Uterus (tissue), 2 donors: ENCODE results near the gene DIS3L.

ENCODE experiments used
- POLR2A ChIP-seq, 2 donors: fragments of 450-650 bp; IDR thresholded peaks; one replicate each; pipeline ENCODE4 v1.6.1; 2016; ENCODE audit warnings: antibody characterized with exemption in 2 of 2, mild to moderate bottlenecking in 1 of 2, moderate library complexity in 1 of 2
- TF ChIP-seq, protein P1 (sequence below), 4 experiments: fragments of 200-600 bp in 2 of 4; fragments of 450-650 bp in 2 of 4; sonication (generic) in 2 of 4; IDR thresholded peaks; one replicate each; pipeline ENCODE4 v1.5.1; 2016 to 2019; ENCODE audit warnings: antibody characterized with exemption in 4 of 4, mild to moderate bottlenecking in 2 of 4, moderate library complexity in 1 of 4

- no peak for TF ChIP-seq POLR2A (IDR thresholded peaks at IDR 0.05)
- TF ChIP-seq, protein P1, sequence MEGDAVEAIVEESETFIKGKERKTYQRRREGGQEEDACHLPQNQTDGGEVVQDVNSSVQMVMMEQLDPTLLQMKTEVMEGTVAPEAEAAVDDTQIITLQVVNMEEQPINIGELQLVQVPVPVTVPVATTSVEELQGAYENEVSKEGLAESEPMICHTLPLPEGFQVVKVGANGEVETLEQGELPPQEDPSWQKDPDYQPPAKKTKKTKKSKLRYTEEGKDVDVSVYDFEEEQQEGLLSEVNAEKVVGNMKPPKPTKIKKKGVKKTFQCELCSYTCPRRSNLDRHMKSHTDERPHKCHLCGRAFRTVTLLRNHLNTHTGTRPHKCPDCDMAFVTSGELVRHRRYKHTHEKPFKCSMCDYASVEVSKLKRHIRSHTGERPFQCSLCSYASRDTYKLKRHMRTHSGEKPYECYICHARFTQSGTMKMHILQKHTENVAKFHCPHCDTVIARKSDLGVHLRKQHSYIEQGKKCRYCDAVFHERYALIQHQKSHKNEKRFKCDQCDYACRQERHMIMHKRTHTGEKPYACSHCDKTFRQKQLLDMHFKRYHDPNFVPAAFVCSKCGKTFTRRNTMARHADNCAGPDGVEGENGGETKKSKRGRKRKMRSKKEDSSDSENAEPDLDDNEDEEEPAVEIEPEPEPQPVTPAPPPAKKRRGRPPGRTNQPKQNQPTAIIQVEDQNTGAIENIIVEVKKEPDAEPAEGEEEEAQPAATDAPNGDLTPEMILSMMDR (IDR thresholded peaks at IDR 0.05): no peak
Measured at GRCh38 chr15:66323312-66323928, 30.1 kb downstream of the DIS3L start.
